Measurements from ENCODE around the gene AQP5. TPM values are rescaled to one million over a fixed set of nuclear protein-coding genes. Genes with fewer than 3 reads are reported as not detected.

AQP5 gene
- polyA plus RNA-seq, 3 donors, result not detected

GRCh38 chr12:49923035-49923644 is 38.5 kb upstream of the AQP5 start:
- intact Hi-C loops (cut with micrococcal nuclease), result no loop called here
- H2AFZ ChIP-seq (ENCODE audit: insufficient read depth, low read depth, low read length, poor library complexity, severe bottlenecking), result no peak overlapping the region
- H3K27ac Mint-ChIP-seq, result no peak overlapping the region
- no peaks in the 10 kb centered on the region for H3K36me3 ChIP-seq (replicated peaks in 1 of 2; ENCODE audit: control insufficient read depth in 1 of 2, insufficient read depth in 2 of 2, low read length in 2 of 2)
- no peak overlapping the region for H3K4me3 Mint-ChIP-seq
- DNase-seq, result no peak
- TF ChIP-seq CTCF (IDR thresholded peaks at IDR 0.05), result no peak
- peaks cover 15% of the 10 kb centered on the region for H3K4me1 Mint-ChIP-seq
- no peak overlapping the region for H3K9ac ChIP-seq (ENCODE audit: insufficient read depth, low read length, poor library complexity, severe bottlenecking)
- no peaks in the 10 kb centered on the region for H3K36me3 Mint-ChIP-seq
- no peaks in the 10 kb centered on the region for H3K27me3 ChIP-seq (ENCODE audit: control insufficient read depth in 2 of 2, insufficient read depth in 2 of 2, low read length in 2 of 2)
- H3K9me3 ChIP-seq (replicated peaks in 1 of 2; ENCODE audit: control insufficient read depth in 1 of 2, insufficient read depth in 1 of 2, low read length in 2 of 2), result no peaks in the 10 kb centered on the region
- H3K4me1 ChIP-seq (ENCODE audit: control insufficient read depth in 1 of 2, insufficient read depth in 2 of 2, low read length in 2 of 2), result peaks cover 11 to 15% of the 10 kb centered on the region in 2 donors
- H3K9me3 Mint-ChIP-seq, result peaks cover 0 to 1% (median 0%) of the 10 kb centered on the region in 7 donors
- H3K79me2 ChIP-seq (ENCODE audit: insufficient read depth, low read length), result no peaks in the 10 kb centered on the region
- H3K4me3 ChIP-seq (replicated peaks in 1 of 3; ENCODE audit: low read depth in 2 of 3, low read length in 3 of 3), result no peak overlapping the region
- 100% methylated on average over 3 of the region's 7 CpGs for WGBS (ENCODE audit: insufficient coverage)
- peaks cover 20 to 22% (median 21%) of the 10 kb centered on the region in 3 donors for H3K27me3 Mint-ChIP-seq (ENCODE audit: low read depth in 3 of 3)
- H4K20me1 ChIP-seq (ENCODE audit: insufficient read depth, low read length), result no peaks in the 10 kb centered on the region
- H3K4me2 ChIP-seq (replicated peaks; ENCODE audit: extremely low read depth, low read length, poor library complexity, severe bottlenecking), result no peak overlapping the region
- no peak overlapping the region for H3K27ac ChIP-seq (ENCODE audit: low read depth in 1 of 2, low read length in 2 of 2)

- no peaks in the 10 kb centered on the region for H3K36me3 ChIP-seq (replicated peaks in 1 of 2; ENCODE audit: control insufficient read depth in 1 of 2, insufficient read depth in 2 of 2, low read length in 2 of 2)
- H3K4me3 ChIP-seq (replicated peaks in 1 of 3; ENCODE audit: low read depth in 2 of 3, low read length in 3 of 3), result no peak overlapping the region
- no peaks in the 10 kb centered on the region for H3K27me3 ChIP-seq (ENCODE audit: control insufficient read depth in 2 of 2, insufficient read depth in 2 of 2, low read length in 2 of 2)
- DNase-seq, result no peak
- no peaks in the 10 kb centered on the region for H3K79me2 ChIP-seq (ENCODE audit: insufficient read depth, low read length)
- no peaks in the 10 kb centered on the region for H3K9me3 ChIP-seq (replicated peaks in 1 of 2; ENCODE audit: control insufficient read depth in 1 of 2, insufficient read depth in 1 of 2, low read length in 2 of 2)
- no peak overlapping the region for H3K9ac ChIP-seq (ENCODE audit: insufficient read depth, low read length, poor library complexity, severe bottlenecking)
- Mint-ChIP-seq H3K9me3 (peaks cover 0 to 1% (median 0%) of the 10 kb centered on the region in 7 donors), H3K27me3 (ENCODE audit: low read depth in 3 of 3) (peaks cover 20 to 29% (median 25%) of the 10 kb centered on the region in 3 donors), H3K36me3 (no peaks in the 10 kb centered on the region), H3K27ac (no peak overlapping the region), H3K4me1 (peaks cover 15% of the 10 kb centered on the region), H3K4me3 (no peak overlapping the region)
- H3K27ac ChIP-seq (ENCODE audit: low read depth in 1 of 2, low read length in 2 of 2), result no peak overlapping the region
- no peak for TF ChIP-seq CTCF (IDR thresholded peaks at IDR 0.05)
- intact Hi-C loops (cut with micrococcal nuclease), result no loop called here
- WGBS (ENCODE audit: insufficient coverage), result 91% methylated on average over 8 of the region's 15 CpGs
- no peak overlapping the region for H3K4me2 ChIP-seq (replicated peaks; ENCODE audit: extremely low read depth, low read length, poor library complexity, severe bottlenecking)
- H2AFZ ChIP-seq (ENCODE audit: insufficient read depth, low read depth, low read length, poor library complexity, severe bottlenecking), result no peak overlapping the region
- H3K4me1 ChIP-seq (ENCODE audit: control insufficient read depth in 1 of 2, insufficient read depth in 2 of 2, low read length in 2 of 2), result peaks cover 11 to 15% of the 10 kb centered on the region in 2 donors
- no peaks in the 10 kb centered on the region for H4K20me1 ChIP-seq (ENCODE audit: insufficient read depth, low read length)
Measured at GRCh38 chr12:49923880-49924556, 37.7 kb upstream of the AQP5 start.

Measured in CD14-positive monocyte (primary cell).